ENCODE data around the gene TEDDM1.

TEDDM1 gene

DNA sequence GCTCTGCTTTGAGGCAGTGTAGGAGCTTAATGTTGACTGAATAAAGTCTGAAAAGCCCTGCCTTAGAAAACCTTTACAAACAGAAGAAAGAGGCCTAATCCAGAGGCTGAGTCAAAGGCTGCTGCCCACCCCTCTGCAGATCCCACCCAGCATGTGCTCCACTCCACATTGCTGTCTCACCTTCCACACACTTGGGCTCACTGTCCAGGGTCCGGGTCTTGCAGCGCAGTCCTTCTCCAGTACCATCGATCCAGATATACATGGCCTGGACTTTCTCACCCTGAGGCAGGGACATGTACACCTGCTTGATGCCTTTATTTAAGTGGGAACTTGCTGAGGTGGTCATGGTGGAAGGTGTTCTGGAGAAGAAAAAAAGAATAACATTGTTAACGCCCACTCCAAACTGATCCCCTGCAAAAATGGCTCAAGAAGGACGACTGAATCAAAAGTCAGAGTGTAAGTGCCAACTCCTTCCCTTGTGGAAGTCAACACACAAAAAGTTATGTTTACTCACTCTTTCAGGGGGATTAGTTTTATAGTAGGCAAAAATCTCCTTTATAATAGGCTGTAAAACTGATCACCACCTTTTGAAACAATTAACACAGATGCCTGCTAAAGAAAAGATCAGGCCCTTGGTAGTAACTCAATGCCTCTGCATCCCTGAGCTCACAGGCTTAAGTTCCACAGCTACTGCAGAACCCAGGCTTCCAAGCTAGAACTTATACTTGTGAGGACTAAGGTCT, 11.9 kb downstream of the TEDDM1 start:
- Histone ChIP-seq H4K20me1 (ENCODE audit: insufficient read depth, low read length, poor library complexity, severe bottlenecking) (peaks cover 79% of the 10 kb centered on the region), H3K9ac (ENCODE audit: low read depth, low read length, poor library complexity, severe bottlenecking) (peak overlapping the region; percentile 99), H3K4me1 (ENCODE audit: insufficient read depth, low read length, poor library complexity, severe bottlenecking) (peaks cover 66% of the 10 kb centered on the region), H2AFZ (ENCODE audit: low read length) (no peak overlapping the region), H3K9me3 (ENCODE audit: insufficient read depth, low read depth, low read length) (no peaks in the 10 kb centered on the region), H3F3A (ENCODE audit: low read depth) (peaks cover 2% of the 10 kb centered on the region; the same call in 1 of the 2 replicates), H3K79me2 (ENCODE audit: insufficient read depth, low read length) (peaks cover 97% of the 10 kb centered on the region), H3K4me3 (ENCODE audit: low read length, poor library complexity, severe bottlenecking) (peak overlapping the region; percentile 99), H3K36me3 (ENCODE audit: insufficient read depth, low read length) (peaks cover 69% of the 10 kb centered on the region), H3K27me3 (ENCODE audit: insufficient read depth, low read length, poor library complexity, severe bottlenecking) (peaks cover 13% of the 10 kb centered on the region), H3K4me2 (ENCODE audit: low read depth, low read length, poor library complexity, severe bottlenecking) (peak overlapping the region; percentile 85), H3K9me2 (replicated peaks; ENCODE audit: low read depth, low read length) (no peaks in the 10 kb centered on the region)
- TF ChIP-seq, protein P1, sequence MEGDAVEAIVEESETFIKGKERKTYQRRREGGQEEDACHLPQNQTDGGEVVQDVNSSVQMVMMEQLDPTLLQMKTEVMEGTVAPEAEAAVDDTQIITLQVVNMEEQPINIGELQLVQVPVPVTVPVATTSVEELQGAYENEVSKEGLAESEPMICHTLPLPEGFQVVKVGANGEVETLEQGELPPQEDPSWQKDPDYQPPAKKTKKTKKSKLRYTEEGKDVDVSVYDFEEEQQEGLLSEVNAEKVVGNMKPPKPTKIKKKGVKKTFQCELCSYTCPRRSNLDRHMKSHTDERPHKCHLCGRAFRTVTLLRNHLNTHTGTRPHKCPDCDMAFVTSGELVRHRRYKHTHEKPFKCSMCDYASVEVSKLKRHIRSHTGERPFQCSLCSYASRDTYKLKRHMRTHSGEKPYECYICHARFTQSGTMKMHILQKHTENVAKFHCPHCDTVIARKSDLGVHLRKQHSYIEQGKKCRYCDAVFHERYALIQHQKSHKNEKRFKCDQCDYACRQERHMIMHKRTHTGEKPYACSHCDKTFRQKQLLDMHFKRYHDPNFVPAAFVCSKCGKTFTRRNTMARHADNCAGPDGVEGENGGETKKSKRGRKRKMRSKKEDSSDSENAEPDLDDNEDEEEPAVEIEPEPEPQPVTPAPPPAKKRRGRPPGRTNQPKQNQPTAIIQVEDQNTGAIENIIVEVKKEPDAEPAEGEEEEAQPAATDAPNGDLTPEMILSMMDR (conservative IDR thresholded peaks at IDR 0.05; ENCODE audit: low read length), result no peak
- no peak for TF ChIP-seq EZH2phosphoT487 (IDR thresholded peaks at IDR 0.05; ENCODE audit: borderline replicate concordance)

DNA sequence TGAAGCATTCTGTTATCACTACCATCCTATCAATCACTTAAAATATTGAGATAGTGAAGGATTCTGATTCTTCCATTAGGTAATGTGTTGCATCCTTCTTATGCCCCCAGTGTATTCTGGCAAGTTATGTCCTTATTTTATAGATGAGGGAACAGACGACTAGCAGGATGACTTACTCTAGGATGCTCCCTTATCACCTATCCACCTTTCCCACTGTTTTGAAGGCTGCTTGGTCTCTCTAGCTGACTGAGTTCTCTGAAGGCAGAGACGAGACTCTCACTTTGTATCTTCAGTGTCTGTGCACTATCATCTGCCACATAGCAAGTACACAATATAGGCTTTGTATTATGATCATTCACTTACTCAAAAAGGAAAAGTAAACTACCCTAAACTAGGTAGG, 12.9 kb downstream of the TEDDM1 start:
- peak overlapping the region; percentile 85 for H3K4me2 ChIP-seq (ENCODE audit: low read depth, low read length, poor library complexity, severe bottlenecking)
- H3K36me3 ChIP-seq (ENCODE audit: insufficient read depth, low read length), result peaks cover 78% of the 10 kb centered on the region
- no peak overlapping the region for H2AFZ ChIP-seq (ENCODE audit: low read length)
- no peak for TF ChIP-seq EZH2phosphoT487 (IDR thresholded peaks at IDR 0.05; ENCODE audit: borderline replicate concordance)
- TF ChIP-seq, protein P1 (conservative IDR thresholded peaks at IDR 0.05; ENCODE audit: low read length), result no peak
- peak overlapping the region; percentile 99 for H3K4me3 ChIP-seq (ENCODE audit: low read length, poor library complexity, severe bottlenecking)
- peaks cover 13% of the 10 kb centered on the region for H3K27me3 ChIP-seq (ENCODE audit: insufficient read depth, low read length, poor library complexity, severe bottlenecking)
- peaks cover 89% of the 10 kb centered on the region for H4K20me1 ChIP-seq (ENCODE audit: insufficient read depth, low read length, poor library complexity, severe bottlenecking)
- H3K9me3 ChIP-seq (ENCODE audit: insufficient read depth, low read depth, low read length), result no peaks in the 10 kb centered on the region
- peaks cover 97% of the 10 kb centered on the region for H3K79me2 ChIP-seq (ENCODE audit: insufficient read depth, low read length)
- peaks cover 10% of the 10 kb centered on the region; the same call in 1 of the 2 replicates for H3F3A ChIP-seq (ENCODE audit: low read depth)
- peaks cover 66% of the 10 kb centered on the region for H3K4me1 ChIP-seq (ENCODE audit: insufficient read depth, low read length, poor library complexity, severe bottlenecking)
- H3K9ac ChIP-seq (ENCODE audit: low read depth, low read length, poor library complexity, severe bottlenecking), result peak overlapping the region; percentile 99
- H3K9me2 ChIP-seq (replicated peaks; ENCODE audit: low read depth, low read length), result no peaks in the 10 kb centered on the region

DNA sequence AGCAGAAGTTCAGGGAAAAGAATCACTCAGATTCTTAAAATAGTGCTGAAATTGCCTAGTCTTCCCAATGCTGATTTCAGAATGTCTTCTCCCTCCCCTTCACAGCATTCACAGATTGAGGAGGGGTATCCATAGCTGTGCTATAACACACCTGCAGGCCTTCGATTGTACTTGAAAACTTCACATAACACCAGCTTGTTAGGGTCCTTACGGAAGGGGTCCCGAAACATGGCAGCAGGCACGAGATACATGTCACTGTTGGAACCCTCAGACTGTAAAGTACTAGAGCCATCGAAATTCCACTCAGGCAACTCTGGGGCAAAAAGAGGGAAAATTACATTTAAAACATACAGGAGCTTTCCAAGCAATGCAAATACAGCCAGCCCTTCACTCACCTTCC, 13.5 kb downstream of the TEDDM1 start:
- Histone ChIP-seq H3K4me1 (ENCODE audit: insufficient read depth, low read length, poor library complexity, severe bottlenecking) (peaks cover 63% of the 10 kb centered on the region), H3F3A (ENCODE audit: low read depth) (peaks cover 11% of the 10 kb centered on the region; the same call in 1 of the 2 replicates), H3K79me2 (ENCODE audit: insufficient read depth, low read length) (peaks cover 95% of the 10 kb centered on the region), H3K4me3 (ENCODE audit: low read length, poor library complexity, severe bottlenecking) (peak overlapping the region; percentile 99), H3K9me3 (ENCODE audit: insufficient read depth, low read depth, low read length) (no peaks in the 10 kb centered on the region), H3K27me3 (ENCODE audit: insufficient read depth, low read length, poor library complexity, severe bottlenecking) (peaks cover 13% of the 10 kb centered on the region), H4K20me1 (ENCODE audit: insufficient read depth, low read length, poor library complexity, severe bottlenecking) (peaks cover 95% of the 10 kb centered on the region), H3K4me2 (ENCODE audit: low read depth, low read length, poor library complexity, severe bottlenecking) (peak overlapping the region; percentile 85), H3K9ac (ENCODE audit: low read depth, low read length, poor library complexity, severe bottlenecking) (peak overlapping the region; percentile 99), H3K36me3 (ENCODE audit: insufficient read depth, low read length) (peaks cover 84% of the 10 kb centered on the region), H3K9me2 (replicated peaks; ENCODE audit: low read depth, low read length) (no peaks in the 10 kb centered on the region), H2AFZ (ENCODE audit: low read length) (no peak overlapping the region)
- TF ChIP-seq, protein P1 (conservative IDR thresholded peaks at IDR 0.05; ENCODE audit: low read length), result no peak
- TF ChIP-seq EZH2phosphoT487 (IDR thresholded peaks at IDR 0.05; ENCODE audit: borderline replicate concordance), result no peak
